GM12891 (cell line): ENCODE data around the gene LETMD1.

Experiments used
- POLR2A ChIP-seq: IDR thresholded peaks from 2 replicates; pipeline ENCODE4 v1.6.1; 2011; ENCODE audit warnings: low read depth, low read length, control low read depth
- POLR2AphosphoS5 ChIP-seq: IDR thresholded peaks from 2 replicates; pipeline ENCODE4 v1.6.1; 2011; ENCODE audit warnings: low read depth, low read length, control low read depth
- POU2F2 ChIP-seq: IDR thresholded peaks from 2 replicates; pipeline ENCODE4 v1.6.1; 2011; ENCODE audit warnings: low read depth, mild to moderate bottlenecking, control low read depth, low read length, moderate library complexity
- SPI1 ChIP-seq: IDR thresholded peaks from 2 replicates; pipeline ENCODE4 v1.6.1; 2011; ENCODE audit warnings: low read depth, low read length, control low read depth
- TAF1 ChIP-seq: IDR thresholded peaks from 2 replicates; pipeline ENCODE4 v1.6.1; 2011; ENCODE audit warnings: low read depth, low read length, control low read depth

DNA sequence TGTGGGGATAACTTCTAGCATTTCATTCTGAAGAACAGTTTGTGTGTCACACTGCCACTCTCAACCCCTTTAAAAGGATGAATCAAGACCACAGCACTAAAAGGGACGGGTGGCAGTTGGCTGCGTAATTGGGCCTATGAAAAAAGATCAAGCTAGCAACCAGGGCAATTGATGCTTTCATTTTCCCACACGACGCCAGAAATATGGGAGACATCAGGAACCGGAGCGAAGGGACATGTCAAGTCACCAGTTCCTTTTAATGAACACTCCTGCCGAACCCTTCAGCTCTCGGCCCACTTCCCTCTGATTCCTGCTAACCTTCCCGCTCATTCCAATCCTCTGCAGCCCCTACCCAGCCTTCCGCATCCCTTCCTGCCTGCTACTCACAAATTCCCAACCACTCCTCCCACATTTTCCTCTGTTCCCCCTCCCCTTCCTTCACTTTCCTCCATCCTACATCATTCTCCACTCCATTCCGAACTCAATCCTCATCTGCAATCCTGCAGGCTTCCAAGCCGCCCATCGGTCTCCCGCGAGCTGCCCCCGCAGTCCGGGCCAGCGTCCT is 34.5 kb downstream of the LETMD1 start:
- no peak for TF ChIP-seq POLR2AphosphoS5
- 0 out of 2 replicates have a peak, but pooled peaks have one; percentile 10 for TF ChIP-seq SPI1
- TF ChIP-seq POLR2A = no peak
- no peak for TF ChIP-seq TAF1
- TF ChIP-seq POU2F2 = no peak
